Measurements from ENCODE around the gene ZCCHC14. TPM values are rescaled to one million over a fixed set of nuclear protein-coding genes. Genes with fewer than 3 reads are reported as not detected.

ZCCHC14 gene
- total and polyA plus RNA-seq, 2 of the 13 experiments (the other 11 are each of a cell fraction or from before 2014, with no cell fraction given), result 12.4 to 12.5 TPM

GRCh38 chr16:87535855-87536794 is 43.3 kb upstream of the ZCCHC14 start (continued):
- TF ChIP-seq ZNF142 (CRISPR knock-in tag; IDR thresholded peaks at IDR 0.05) (no peak), ZNF674 (CRISPR knock-in tag; IDR thresholded peaks at IDR 0.05; ENCODE audit: low read depth) (no peak), PITX1 (CRISPR knock-in tag; IDR thresholded peaks at IDR 0.05) (0 out of 2 replicates have a peak, but pooled peaks have one; percentile 43), MEIS2 (CRISPR knock-in tag; IDR thresholded peaks at IDR 0.05) (peak; percentile 24; the same call in 1 of the 2 replicates), RORA (CRISPR knock-in tag; IDR thresholded peaks at IDR 0.05) (no peak), FOXA1 (IDR thresholded peaks at IDR 0.05) (no peak), FOXA1 (CRISPR knock-in tag; IDR thresholded peaks at IDR 0.05) (no peak), AKAP8 (CRISPR knock-in tag; IDR thresholded peaks at IDR 0.05) (no peak), ARID2 (CRISPR knock-in tag; IDR thresholded peaks at IDR 0.05; ENCODE audit: borderline replicate concordance) (no peak), MTERF4 (CRISPR knock-in tag; IDR thresholded peaks at IDR 0.05) (no peak; the same call in 1 of the 2 replicates), SATB2 (CRISPR knock-in tag; IDR thresholded peaks at IDR 0.05) (no peak), NCOA2 (CRISPR knock-in tag; IDR thresholded peaks at IDR 0.05) (no peak), PAF1 (CRISPR knock-in tag; IDR thresholded peaks at IDR 0.05) (no peak), ZNF138 (CRISPR knock-in tag; IDR thresholded peaks at IDR 0.05; ENCODE audit: low read depth) (no peak)
- TF ChIP-seq, protein P1, sequence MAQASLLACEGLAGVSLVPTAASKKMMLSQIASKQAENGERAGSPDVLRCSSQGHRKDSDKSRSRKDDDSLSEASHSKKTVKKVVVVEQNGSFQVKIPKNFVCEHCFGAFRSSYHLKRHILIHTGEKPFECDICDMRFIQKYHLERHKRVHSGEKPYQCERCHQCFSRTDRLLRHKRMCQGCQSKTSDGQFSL (CRISPR knock-in tag; IDR thresholded peaks at IDR 0.05), result no peak
- TF ChIP-seq, protein P2, sequence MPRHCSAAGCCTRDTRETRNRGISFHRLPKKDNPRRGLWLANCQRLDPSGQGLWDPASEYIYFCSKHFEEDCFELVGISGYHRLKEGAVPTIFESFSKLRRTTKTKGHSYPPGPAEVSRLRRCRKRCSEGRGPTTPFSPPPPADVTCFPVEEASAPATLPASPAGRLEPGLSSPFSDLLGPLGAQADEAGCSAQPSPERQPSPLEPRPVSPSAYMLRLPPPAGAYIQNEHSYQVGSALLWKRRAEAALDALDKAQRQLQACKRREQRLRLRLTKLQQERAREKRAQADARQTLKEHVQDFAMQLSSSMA (CRISPR knock-in tag; IDR thresholded peaks at IDR 0.05), result no peak
- TF ChIP-seq, protein P3, sequence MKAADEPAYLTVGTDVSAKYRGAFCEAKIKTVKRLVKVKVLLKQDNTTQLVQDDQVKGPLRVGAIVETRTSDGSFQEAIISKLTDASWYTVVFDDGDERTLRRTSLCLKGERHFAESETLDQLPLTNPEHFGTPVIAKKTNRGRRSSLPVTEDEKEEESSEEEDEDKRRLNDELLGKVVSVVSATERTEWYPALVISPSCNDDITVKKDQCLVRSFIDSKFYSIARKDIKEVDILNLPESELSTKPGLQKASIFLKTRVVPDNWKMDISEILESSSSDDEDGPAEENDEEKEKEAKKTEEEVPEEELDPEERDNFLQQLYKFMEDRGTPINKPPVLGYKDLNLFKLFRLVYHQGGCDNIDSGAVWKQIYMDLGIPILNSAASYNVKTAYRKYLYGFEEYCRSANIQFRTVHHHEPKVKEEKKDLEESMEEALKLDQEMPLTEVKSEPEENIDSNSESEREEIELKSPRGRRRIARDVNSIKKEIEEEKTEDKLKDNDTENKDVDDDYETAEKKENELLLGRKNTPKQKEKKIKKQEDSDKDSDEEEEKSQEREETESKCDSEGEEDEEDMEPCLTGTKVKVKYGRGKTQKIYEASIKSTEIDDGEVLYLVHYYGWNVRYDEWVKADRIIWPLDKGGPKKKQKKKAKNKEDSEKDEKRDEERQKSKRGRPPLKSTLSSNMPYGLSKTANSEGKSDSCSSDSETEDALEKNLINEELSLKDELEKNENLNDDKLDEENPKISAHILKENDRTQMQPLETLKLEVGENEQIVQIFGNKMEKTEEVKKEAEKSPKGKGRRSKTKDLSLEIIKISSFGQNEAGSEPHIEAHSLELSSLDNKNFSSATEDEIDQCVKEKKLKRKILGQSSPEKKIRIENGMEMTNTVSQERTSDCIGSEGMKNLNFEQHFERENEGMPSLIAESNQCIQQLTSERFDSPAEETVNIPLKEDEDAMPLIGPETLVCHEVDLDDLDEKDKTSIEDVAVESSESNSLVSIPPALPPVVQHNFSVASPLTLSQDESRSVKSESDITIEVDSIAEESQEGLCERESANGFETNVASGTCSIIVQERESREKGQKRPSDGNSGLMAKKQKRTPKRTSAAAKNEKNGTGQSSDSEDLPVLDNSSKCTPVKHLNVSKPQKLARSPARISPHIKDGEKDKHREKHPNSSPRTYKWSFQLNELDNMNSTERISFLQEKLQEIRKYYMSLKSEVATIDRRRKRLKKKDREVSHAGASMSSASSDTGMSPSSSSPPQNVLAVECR (CRISPR knock-in tag; IDR thresholded peaks at IDR 0.05; ENCODE audit: borderline replicate concordance), result peak; percentile 52; the same call in 1 of the 2 replicates

Measured in HepG2 (cell line).